GM19455 (cell line): ENCODE results near the gene PAK4.
"Not testable (repeated sequence)": the region's sequence is repeated elsewhere in the genome, so short reads cannot be mapped to it uniquely, and the experiment has no call there.

ENCODE experiments used
- ATAC-seq: cut with Tn5 transposase; IDR thresholded peaks from one replicate; pipeline ENCODE4 v1.9.1; 2021; ENCODE audit not compliant: unreplicated experiment

The PAK4 gene

DNA sequence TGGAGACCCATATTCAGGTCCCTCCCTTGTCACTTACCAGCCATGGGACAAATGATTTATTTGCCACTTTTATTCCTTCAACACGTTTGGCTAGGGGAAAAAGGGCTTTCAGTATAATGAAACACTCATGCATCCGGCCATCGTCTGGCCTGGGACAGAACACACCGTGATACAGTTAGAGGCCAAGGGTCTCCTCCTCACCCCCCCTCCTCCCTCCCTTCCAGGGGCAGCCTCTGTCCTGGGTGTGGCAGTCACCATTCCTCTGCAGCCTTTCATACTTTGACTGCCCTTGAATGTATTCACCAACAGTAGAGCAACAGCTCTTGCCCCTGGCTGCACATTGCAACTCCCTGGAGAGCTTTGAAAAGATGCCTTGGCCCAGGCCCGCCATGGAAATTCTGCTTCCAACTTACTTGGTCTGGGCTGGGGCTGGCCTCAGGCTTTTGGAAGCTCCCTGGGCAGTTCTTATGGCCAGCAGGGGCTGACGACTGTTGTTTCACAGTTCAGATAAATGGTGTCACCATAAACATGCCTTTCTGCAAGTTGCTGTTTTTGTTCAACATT, 3.0 kb downstream of the PAK4 start:
- no peak for ATAC-seq

DNA sequence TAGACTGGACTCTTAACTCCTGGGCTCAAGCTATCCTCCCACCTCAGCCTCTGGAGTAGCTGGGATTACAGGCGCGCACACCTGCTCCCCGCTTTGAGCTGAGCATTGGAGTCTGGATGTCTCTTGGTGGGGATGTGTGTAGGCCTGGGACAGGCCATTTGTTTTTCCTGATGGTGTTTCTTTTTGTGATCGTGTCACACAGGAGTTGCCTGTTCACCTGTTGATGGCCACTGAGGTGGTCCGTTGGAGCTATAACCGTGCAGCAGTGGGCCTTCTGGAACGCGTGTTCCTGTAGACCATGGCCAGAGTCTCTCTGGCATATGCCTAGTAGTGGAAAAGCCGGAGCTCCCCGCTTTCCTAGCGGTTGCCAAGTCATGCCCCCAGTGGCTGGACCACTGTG, 3.5 kb downstream of the PAK4 start:
- no peak for ATAC-seq

DNA sequence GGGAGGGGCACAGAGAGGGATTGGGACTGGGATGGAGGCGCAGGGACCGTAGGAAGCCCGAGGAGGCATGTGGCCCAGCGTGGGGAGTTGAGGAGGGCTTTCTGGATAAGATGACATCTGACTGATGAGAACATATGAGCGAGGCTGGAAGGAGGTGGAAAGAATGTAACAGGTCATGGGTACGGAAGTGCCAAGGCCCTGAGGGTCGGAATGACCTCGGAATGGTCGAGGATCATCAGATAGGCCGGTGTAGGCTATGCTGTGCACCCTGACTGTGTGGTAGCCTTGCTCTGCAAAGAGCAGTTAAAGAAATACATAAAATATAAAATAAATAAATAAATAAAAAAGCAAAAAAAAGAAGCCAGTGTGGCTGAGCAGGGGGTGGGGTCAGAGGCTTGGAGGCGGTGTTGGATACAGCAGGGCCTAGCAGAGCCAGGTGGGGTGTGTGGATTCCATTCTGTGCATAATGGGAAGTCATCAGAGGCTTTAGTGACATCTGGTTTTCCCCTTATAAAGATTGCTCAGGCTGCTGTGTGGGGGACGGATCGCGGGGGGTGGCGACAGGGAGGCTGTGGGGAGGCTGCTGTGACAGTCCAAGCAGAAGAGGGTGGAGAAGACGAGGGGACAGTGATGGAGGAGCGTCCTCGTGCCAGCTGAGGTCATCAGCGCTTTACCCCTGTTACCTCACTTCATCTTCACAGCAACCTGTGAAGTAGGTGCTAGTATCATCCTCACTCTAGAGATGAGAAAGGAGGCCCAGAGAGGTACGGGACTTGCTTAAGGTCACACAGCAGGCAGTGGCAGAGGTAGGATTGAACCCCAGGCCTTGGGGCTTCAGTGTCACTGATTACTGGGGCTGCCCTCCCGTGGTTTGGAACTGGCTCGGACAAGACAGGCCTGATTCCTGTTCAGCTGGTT, 5.0 kb downstream of the PAK4 start:
- no peak for ATAC-seq

DNA sequence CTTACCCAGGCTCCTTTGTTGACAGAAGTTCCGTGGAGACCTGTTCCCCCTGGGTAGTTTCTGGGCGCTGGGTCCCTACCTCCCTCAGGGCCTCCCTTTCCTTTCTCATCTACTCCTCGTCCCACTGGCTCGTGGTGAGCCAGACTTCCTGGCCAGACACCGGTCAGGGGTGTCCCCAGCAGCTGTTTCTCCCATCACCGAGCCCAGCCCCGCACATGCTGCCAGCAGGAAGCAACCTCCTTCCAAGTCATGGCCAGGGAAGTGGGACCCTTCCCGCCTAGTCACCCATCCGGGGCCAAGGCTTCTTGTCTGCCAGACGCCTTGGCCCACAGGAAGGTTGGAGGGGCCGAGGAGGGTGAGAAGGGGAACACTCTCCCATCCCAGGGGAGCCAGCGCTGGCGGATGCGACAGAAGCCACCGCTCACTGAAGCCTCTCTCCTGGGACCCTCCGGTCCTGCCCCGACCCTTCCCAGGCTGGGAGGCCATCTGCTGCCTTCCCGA, 5.7 kb downstream of the PAK4 start:
- no peak for ATAC-seq

DNA sequence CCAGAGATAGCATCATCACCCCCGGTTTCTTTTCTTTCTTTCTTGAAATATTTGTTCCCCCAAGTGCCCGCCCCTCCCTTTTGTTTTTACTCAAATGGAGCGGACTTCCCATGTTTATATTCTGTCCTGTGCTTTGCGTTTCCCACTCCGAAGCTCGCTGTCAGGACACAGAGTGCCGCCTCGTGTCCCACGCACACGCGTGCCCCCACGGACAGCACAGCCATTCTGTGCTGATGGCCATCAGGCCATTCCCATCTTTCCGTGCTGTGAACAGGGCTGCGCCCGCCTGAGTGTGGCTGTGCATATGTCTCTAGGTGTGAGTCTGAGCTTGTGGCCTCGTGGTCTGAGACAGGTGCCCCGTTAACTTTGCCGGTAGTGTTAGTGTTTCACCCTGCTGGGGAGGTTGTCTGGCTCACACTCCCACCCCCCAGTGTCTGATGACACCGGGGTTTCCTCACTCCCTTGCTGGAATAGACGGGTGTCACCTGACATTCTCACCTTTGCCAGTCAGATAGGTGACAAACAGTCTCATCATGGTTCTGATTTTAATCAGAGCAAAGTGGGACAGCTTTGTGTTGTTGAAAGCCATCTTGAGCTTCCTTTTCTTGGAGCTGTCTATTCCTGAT, 6.9 kb downstream of the PAK4 start:
- no peak for ATAC-seq

DNA sequence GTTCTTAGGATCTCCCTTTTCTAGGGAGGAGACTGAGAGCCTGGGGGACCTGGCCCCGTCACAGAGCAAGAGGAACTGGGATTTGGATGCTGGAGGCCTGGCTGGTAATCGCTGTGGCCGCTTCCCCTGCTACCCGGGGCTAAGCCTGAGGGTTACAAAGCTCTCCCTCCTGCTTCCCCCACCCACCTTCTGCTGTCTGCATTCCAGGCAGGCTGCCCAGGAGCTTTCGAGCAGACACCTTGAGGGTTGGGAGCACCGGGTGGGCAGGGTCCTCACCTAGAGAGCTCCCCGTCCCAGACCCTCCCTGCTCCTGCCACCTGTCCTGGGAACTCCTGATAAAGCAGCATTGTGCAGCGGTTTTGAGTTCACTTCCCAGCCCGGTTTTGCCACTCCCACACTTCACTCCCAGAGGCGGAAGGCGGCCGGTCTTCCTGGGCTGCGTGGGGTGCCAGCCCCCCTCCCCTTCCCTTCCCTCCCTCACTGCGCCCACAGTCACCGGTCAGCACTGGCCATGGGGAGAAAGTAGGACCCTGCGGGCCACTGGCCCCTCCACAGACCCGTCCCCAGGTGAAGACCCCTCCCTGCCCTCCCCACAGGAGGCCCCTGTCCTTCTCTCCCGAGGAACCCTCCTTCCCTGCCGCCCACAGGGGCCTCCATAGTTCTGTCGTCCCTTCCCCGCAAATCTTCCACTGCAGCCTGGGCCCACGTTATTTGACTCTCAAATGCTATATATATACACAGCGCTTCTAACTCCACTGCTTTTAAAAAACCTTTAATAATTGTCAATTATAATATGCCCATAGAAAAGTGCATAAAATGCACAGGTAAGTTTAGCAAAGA, 8.1 kb downstream of the PAK4 start:
- ATAC-seq, result no peak

DNA sequence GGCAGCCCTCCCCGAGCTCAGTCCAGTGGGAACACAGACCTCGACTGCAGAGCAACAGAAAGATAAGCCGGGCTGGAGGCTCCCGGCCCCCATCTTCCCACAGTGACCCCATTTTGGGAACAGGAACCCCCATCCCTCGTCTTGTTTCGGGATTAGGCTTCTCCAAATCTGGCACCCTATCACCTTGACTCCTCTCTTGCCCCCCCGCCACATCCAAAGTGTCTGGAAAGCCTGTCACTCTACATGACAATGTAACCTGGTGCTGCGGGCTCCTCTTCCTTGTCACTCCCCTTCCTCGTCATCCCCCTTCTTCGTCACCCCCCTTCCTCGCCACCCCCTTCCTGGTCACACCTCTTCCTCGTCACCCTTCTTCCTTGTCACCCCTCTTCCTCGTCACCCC, 10.1 kb downstream of the PAK4 start:
- no peak for ATAC-seq

DNA sequence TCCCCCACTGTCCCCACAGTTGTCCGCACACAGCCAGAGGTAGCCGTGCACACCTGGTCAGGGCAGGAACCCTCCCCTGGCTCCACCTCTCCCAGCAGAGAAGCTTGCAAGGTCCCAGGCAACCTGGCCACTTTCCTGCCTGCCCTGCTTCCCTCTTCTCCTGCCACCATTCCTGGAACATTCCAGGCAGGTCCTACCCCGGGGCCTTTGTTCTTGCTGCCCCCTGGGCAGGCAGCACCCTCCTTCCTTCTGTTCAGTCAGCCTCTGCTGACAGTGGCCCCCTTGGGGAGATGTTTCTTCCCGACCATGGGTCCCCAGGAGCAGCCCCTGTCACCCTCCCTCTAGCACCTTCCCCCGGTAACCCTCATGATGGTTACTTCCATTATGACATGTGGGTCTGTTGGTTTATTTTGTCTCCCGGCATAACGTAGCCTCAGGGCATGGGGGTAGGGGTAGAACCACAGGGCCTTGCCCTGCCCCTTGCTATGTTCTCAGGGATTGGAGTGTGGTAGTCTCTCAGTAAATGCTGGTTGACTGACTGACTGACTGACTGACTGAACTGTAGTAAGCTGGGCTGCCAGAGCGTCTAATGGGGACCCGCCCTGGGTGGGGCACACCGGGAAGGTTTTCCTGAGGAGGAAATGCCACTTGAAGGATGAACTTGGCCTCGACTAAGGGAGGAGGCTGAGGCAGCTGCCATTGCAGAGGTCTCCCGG, 10.8 kb downstream of the PAK4 start:
- no peak for ATAC-seq

DNA sequence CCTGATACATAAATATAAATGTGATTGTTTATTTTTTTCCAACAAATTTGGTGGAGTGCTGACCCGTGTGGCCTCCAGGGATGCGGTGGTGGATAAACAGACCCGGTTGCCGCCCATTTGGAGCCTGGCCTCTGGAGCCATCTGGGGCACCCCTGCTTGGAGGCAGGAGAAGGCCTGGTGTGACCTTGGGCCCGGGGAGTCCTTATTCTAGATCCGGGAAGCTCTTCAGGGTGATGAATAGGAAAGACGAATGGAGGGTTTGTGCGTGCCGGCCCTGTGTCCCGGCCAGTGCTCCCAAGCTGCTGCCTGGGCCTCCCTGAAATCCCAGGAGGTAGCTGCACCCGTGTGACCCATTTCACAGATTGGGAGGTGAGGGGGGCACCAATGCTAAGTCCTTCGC, 11.5 kb downstream of the PAK4 start:
- no peak for ATAC-seq

DNA sequence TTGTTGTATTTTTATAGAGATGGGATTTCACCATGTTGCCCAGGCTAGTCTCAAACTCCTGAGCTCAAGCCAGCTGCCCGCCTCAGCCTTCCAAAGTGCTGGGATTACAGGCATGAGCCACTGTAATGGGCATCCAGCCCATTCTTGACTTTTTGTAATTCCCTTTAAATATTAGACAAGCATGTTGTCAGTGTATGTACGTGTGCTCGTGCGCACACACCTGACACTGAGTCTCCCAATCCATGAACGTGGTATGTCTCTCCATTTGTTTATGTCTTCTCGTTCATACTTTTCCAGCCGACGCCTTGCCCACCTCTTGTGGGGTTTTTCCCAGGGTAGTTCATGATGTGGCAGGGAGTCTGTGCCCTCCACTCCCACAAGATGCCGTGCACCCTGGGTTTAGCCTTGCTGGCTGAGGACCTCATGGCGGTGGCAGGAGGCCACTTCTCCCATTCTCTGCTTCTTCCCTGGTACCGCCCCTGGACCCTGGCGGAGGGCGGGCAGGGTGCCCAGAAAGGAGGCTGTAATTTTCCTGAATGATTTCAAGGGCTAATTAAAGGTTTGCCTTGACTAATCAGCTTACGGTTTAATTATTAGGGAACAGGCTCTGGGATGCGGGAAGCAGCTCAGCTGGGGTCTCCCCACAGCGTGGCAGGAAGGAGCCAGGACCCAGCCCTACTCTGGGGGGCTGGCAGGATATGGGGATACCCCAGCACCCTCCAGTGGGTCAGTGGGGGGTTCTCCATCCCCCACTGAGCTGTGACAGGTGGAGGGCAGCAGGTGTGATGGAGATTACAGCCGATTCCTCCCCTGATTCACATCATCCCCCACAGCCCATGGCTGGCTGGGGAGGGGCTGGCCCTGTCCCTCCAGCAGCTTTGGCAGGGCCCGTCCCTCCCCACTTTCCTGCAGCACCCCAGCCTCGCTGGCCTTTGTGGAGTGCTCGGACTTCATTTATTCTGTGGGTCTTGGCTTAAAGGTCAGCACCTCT, 12.9 kb downstream of the PAK4 start:
- ATAC-seq, result no peak

DNA sequence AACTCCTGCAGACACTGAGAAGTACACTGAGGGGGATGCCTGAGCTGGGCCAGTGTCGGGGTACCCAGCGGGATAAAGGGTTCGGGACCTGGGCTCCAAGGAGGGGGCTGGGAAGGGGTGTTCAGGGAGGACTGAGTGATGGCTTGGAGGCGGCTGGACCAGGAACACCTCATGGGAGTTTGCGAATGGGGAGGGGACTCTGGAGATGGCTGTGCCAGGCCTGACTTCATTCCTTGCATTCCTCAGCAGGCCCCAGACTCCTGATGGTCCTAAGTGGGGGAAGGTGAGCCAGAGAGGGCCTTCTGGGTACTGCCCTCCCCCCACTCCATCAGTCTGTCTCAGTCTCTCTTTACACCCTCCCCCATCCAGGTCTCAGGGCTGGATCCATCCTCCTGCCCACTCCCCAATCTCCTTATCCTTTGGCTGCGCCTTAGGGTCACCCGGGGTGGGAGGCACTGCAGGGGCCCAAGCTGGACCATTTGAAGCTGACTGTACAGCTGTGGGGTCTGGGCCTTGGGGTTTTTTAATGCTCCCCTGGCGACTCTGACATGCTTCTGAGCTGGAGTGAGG, 13.8 kb downstream of the PAK4 start:
- ATAC-seq, result no peak

DNA sequence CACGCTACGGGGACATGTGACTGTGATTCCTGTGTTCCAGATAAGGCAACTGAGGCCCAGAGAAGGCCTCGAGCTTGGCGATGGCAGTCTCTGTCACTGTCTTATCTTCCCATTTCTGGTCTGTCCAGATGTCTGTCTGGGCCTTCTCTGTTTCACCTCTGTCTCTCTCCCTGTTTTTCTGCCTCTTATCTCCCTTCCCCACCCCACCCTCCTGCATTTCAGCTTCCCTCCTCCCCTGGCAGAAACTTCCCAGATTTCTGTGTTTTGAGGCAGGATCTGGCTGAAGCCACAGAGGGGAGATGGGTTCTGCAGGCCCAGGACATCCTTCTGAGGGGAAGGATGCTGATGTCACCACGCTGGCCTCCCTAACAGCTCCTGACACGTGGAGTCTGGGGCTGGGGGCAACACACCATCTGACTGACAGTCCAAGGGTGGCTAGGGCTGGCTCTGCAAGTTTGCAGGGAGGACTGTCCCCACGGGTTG, 14.4 kb downstream of the PAK4 start:
- ATAC-seq, result no peak

DNA sequence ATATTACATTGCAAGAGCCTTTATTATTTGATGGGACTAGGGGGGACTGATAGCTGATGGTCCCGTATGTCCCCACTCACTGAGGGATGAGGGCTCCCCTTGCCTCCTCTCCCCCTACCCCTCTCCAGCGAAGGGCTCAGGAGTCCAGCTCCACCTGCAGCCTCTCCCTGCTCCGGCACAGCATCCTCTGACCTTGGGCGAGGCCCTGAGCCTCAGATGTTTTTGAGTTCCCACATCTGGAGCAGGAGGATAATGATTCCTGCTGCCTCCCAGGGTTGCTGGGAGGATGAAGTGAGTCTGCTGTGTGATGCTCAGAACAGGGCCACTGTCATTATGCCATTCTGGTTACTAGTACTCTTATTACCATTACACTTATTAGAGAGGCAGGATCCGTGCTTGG, 15.0 kb downstream of the PAK4 start:
- ATAC-seq, result no peak

DNA sequence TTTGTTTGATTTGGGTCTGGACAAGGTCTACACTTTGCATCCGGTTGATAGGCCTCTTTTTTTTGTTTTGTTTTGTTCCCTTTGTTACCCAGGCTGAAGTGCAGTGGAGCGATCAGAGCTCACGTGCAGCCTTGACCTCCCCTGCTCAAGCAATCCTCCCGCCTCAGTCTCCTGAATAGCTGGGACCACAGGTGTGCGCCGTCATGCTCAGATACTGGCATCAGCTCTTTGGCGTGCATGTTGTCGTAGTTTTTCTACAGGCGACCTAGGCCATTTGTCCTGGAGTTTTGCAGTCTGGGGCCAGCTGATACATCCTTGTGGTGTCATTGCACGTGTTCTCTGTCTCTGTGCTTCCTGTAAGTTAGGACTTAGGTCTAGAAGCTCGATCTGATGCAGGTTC, 16.3 kb downstream of the PAK4 start:
- ATAC-seq, result no peak

DNA sequence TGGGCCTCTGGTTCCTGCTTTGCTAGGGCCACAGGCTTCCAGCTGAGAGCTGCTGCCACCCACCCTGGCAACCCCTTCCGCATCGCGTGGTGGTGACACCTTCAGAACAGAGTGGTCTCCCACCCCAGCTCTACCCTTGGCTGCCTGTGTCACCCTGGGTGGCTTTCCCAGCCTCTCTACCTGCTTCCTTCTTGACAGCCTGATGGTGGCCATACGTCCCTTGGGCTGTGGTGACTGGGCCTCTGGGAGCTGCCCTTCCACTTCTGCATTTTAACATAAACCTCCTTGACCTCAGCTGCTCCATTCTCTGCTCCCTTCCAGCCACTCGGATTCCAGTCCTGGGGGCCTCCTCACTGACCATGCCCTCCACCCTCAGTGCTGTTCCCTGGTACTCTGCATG, 17.0 kb downstream of the PAK4 start:
- ATAC-seq, result no peak

DNA sequence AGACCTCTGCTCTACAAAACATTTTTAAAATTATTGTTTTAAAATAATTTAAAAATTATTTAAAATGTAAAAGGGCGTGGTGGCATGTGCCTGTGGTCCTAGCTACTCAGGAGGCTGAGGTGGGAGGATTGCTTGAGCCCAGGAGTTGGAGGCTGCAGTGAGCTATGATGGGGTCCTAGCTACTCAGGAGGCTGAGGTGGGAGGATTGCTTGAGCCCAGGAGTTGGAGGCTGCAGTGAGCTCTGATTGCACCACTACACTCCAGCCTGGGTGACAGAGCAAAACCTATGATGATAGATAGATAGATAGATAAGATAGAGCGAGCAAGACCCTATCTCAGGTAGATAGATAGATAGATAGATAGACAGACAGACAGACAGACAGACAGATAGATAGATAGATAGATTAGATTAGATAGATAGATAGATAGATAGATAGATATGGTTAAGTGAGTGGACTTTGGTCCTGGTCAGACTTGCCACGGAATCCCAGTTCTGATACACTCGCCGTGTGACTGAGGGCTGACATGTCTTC, 18.2 kb downstream of the PAK4 start:
- ATAC-seq, result not testable (repeated sequence)

DNA sequence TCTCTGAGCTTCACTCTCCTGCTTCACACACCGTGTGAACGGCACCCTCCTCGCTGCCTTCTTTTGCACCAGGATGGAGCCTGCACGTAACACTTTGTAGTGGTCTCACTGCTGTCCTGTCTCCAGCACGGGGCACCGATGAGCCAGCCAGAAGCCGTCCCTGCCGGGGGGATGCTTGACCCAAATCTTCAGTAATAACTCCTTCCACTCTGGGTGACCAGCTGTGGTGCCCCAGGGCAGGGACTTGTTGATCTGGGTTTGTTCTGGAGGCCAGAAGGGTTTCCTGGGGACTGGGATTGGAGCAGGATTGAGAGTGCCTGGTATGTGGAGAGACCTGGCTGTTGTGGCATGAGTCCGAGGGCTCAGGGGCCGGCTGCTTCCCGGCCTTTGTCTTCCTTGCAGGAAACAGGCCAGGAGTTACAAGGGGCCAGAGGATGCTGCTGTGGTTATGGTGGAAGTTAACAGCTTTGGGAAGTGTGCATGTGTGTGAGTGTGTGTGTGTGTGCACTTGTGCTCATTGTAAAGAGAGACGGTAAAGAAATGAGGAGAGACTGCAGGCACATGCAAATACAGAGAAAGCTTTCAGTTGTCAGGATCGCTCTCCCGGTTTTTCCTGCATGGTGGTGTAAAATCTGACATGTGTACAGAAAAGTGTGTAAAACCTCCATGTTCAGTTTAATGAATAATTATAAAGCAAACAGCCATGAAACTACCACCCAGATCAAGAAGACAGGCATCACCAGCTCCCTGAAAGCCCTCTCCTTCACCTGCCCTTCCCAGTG, 18.9 kb downstream of the PAK4 start:
- ATAC-seq, result no peak
